GM21717 (cell line): ENCODE measurements around the gene PTGDR.

Source experiments
- ATAC-seq: cut with Tn5 transposase; IDR thresholded peaks from one replicate; pipeline ENCODE4 v1.9.1; 2021; ENCODE audit warnings: mild to moderate bottlenecking, moderate library complexity; ENCODE audit not compliant: unreplicated experiment

Gene PTGDR

DNA sequence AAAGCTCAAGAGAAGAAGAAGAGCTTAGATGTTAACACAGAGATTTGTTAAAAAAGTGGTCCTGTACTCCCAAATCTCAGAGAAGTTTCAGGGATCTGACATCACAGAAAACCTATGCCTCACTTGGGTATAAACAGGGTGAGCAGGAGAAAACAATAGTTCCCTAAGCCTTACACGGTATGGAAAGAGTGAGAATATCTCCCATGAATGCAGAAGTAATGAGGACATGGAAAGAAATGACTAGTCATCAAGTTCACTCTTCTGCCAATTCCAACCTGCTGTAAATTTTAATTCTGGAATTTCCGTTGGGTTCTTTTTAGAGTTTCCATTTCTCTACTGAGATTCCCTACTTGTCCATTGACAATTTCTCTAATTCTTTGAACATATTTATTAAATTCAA is 40.4 kb downstream of the PTGDR start:
- no peak for ATAC-seq

DNA sequence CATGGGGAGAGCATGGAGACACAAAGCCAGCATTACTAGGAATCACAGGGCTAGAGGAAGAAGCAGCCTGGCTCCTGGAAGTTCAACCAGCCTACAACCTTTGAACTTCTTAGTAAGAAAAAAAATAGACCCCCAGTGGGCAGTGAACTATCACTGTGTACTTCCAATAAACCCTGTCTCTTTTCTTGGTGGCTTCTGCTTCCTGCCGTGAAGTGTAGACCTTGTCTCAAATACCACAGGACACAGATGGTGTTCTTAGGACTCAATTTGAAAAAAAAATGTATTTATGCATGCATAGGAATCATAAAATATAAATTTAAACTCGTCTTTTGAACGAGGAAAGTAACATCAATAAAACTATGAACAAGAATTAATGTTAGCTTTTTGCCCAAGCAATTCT is 43.0 kb downstream of the PTGDR start:
- ATAC-seq, result no peak

DNA sequence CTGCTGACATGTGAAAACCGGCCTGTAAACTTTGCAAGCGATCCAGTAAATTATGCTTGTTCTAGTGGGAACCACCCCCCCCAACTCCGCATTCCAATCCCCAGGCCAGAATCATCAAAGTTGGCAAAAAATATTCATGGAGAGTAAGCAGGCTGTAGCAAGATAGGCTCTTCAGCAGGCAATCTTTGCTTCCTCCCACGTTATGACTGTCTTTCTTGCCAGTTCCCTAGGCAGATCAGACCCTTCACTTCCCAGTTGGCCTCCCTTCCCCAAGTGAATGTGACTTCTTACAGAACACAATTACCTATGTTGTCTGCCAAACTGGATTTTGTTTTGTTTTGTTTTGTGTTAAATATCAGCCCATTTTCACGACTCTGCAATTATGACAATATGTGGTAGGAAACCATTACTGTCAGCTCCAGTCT is 45.4 kb downstream of the PTGDR start:
- no peak for ATAC-seq

DNA sequence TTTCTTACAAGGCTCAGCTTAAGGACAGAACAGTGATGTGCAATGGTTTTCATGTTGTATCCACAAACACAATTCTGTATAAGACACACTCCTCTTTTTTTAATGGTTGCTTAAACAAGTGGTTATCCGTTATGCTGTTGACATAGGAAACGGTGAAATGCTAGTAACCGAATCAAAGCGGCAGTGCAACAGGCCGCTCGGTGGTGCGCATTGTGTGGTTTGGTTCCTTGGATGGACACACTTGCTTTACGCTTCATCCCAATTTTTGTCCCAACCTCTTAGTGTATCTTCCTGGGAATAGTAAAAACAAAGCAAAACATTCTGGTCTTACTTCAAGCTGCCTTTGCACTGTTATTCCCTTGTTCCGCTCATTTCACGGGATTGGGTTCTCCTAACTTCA is 46.0 kb downstream of the PTGDR start:
- ATAC-seq, result no peak

DNA sequence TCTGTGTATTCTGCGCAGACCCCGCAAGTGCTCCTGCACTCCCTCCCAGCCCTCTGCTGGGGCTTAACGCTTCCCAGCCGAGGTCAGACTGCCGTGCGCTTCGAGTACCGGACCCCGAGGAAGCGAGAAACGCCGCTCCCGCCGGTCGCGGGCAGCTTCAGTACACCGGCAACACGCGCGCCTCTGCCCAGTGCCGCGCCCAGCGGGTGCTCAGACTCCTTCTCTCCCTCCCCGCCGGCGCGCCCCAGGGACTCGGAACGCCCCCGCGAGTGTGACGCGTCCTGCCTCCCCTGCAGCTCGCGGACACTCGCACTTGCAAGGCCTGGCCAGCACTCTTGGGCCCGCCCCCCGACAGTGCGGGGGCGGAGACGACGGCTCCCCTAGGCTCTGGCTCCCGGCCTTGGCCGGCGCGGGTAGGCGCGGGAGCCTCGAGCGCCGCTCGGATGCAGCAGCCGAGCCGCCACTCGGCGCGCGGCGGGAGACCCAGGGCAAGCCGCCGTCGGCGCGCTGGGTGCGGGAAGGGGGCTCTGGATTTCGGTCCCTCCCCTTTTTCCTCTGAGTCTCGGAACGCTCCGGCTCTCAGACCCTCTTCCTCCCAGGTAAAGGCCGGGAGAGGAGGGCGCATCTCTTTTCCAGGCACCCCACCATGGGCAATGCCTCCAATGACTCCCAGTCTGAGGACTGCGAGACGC is 46.6 kb downstream of the PTGDR start, which contains the start of gene PTGER2:
Gene PTGER2, plus strand, starts transcription at position 410 of the 692 bp plus-strand sequence. Its CDS starts 237 bp downstream, at position 647.
- peak; percentile 47 for ATAC-seq

DNA sequence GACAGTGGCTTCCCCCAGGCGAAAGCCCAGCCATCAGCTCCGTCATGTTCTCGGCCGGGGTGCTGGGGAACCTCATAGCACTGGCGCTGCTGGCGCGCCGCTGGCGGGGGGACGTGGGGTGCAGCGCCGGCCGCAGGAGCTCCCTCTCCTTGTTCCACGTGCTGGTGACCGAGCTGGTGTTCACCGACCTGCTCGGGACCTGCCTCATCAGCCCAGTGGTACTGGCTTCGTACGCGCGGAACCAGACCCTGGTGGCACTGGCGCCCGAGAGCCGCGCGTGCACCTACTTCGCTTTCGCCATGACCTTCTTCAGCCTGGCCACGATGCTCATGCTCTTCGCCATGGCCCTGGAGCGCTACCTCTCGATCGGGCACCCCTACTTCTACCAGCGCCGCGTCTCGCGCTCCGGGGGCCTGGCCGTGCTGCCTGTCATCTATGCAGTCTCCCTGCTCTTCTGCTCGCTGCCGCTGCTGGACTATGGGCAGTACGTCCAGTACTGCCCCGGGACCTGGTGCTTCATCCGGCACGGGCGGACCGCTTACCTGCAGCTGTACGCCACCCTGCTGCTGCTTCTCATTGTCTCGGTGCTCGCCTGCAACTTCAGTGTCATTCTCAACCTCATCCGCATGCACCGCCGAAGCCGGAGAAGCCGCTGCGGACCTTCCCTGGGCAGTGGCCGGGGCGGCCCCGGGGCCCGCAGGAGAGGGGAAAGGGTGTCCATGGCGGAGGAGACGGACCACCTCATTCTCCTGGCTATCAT is 47.3 kb downstream of the PTGDR start:
- peak; percentile 20 for ATAC-seq

DNA sequence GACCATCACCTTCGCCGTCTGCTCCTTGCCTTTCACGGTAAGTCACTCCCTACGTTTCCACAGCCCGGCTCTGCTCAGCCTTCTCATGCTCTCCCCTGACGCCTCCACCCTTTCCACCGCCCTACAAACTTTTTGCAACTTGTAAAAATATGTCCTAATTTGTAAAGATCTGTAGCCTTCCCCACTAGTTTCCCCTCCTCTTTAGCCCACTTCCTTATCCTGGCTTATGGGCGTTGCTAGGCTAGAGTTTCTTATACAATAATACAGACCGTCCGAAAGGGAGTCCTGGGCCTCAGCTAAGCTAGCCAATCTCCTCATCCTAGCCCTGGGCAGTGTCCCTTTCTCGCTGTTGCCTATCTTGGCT is 47.8 kb downstream of the PTGDR start:
- ATAC-seq, result peak; percentile 9

DNA sequence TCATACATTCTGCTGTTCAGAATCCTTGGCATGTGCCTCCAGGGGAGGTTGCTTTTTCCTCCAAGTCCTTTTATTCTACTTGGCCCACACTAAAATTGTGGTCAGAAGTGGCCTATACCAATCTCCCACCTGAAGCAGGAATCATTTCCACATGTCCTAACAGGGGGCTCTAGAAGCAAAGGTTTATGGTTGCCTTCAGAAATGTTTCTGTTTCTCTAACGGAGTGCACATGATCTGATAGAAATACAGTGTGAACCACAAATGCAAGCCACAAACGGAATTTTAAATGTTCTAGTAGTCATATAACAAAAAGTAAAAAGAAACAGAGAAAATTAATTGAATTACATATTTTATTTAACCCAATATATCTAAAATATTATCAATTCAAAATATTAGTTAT is 50.6 kb downstream of the PTGDR start:
- no peak for ATAC-seq

DNA sequence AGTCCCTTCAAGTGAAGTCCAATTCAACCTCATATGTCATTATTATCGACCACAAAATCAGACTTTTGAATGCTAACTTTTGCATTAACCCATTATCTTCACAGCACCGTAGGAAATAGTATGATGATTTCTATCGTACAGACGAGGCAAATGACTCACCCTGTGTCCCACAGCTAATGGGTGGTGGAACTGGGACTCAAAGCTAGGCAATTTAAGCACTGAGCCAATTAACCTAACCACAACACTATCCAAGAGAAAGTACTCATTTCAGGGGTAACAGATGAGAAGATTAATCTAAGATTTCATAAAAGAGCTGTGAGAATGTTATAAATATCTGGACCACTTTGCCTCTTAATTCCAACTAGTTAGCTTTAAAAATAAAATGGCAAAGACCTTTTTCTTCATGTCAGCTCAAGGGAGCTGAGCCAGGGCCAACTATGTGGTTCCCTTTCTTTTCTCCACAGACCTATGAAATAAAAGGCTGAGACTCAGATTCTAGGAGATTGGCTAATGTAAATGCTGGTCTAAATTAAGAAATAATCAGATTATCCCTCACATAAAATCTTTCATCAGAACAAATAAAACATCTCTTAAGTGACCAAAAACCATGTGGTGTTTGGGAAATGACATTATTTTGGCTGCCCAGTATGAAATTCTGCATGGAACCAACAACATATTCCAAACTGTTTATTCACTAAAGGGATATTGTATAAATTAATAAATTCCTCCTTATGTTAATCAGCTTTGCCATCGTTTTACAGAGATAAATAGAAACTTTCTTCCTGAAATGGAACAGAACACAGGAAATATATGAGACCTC is 51.5 kb downstream of the PTGDR start:
- no peak for ATAC-seq

DNA sequence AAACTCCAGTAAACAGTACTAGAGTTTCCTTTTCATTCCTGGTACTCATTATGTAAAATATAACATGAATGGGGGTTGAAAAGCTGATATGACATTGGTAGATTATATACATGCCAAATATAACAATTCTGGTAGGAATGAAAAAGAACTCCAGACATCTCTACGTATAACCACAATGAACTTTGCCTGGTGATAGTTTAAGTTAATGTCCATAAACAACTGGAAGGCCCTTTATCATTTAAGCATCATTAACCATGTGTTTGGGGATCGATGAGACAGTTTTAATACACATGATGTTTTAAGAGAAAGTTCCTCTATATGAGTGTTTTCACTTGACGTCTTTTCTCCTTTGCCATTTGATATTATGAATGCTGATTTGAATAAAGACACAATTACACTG is 52.4 kb downstream of the PTGDR start:
- ATAC-seq, result no peak

DNA sequence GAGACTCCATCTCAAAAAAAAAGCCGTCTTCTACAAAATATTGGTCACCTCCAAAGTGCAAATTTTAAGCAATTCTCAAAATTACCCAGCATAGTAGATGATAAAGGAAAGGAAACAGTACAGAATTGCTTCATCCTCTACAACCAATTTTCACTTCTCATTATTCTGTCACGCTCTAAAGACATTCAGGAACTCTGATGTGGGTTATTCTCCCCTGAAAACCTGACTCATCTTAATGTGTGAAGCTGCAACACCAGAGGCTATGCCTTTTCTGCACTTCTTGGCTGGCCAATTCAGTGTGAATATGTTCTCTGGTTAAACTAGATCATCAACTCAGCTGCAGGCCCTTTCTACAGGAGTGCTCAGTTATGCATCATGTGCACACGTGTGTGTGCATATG is 57.6 kb downstream of the PTGDR start:
- ATAC-seq, result peak; percentile 91

DNA sequence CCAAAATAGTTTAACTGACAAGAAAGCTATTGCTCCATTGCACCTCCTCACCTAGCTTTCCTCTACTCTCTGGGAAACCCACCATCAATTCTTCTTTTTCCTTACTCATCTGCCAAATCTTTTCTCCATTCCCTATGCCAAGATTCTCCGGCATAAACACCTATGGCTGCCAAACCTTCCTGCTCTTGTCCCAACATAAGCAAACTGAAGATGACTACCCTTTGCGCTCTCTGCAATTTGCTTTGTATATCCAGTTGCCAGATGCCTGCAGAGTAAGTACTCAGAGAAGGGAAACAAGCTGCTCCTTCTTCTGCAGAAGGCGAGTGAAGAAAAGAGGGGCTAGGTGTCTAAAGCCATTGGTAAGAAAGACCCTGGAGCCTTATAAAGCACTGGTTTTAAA is 58.1 kb downstream of the PTGDR start:
- no peak for ATAC-seq
